ENCODE results near the gene TMEM222. TPM values are rescaled to one million over a fixed set of nuclear protein-coding genes. Genes with fewer than 3 reads are reported as not detected.

Gene TMEM222
- total RNA-seq, 1 donor = 31.4 TPM

DNA sequence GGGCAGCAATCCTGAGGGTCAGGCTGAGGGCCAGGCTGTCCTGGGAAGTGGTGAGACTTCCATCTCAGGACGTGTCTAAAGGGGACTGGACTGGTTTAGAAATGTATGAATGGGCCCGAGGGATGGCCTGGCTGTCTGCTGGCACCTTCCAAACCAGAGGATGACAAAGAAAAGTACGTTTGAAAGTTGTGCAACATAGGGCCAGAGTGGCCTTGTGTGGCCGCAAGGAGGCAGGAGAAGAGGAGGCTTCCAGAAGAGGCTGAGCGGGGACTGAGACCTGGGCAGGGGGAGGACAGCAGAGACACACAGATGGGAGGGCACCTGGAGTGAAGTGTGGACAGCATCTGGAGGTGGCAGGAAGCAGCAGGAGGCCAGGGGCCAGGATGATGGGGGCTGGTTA is 17.2 kb downstream of the TMEM222 start:
- no peak overlapping the region for H3K4me3 ChIP-seq (ENCODE audit: low read depth, low read length)
- DNase-seq (ENCODE audit: low read depth) = no peak
- TF ChIP-seq, protein P1, sequence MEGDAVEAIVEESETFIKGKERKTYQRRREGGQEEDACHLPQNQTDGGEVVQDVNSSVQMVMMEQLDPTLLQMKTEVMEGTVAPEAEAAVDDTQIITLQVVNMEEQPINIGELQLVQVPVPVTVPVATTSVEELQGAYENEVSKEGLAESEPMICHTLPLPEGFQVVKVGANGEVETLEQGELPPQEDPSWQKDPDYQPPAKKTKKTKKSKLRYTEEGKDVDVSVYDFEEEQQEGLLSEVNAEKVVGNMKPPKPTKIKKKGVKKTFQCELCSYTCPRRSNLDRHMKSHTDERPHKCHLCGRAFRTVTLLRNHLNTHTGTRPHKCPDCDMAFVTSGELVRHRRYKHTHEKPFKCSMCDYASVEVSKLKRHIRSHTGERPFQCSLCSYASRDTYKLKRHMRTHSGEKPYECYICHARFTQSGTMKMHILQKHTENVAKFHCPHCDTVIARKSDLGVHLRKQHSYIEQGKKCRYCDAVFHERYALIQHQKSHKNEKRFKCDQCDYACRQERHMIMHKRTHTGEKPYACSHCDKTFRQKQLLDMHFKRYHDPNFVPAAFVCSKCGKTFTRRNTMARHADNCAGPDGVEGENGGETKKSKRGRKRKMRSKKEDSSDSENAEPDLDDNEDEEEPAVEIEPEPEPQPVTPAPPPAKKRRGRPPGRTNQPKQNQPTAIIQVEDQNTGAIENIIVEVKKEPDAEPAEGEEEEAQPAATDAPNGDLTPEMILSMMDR (IDR thresholded peaks at IDR 0.05; ENCODE audit: insufficient read depth, low read length) = no peak

DNA sequence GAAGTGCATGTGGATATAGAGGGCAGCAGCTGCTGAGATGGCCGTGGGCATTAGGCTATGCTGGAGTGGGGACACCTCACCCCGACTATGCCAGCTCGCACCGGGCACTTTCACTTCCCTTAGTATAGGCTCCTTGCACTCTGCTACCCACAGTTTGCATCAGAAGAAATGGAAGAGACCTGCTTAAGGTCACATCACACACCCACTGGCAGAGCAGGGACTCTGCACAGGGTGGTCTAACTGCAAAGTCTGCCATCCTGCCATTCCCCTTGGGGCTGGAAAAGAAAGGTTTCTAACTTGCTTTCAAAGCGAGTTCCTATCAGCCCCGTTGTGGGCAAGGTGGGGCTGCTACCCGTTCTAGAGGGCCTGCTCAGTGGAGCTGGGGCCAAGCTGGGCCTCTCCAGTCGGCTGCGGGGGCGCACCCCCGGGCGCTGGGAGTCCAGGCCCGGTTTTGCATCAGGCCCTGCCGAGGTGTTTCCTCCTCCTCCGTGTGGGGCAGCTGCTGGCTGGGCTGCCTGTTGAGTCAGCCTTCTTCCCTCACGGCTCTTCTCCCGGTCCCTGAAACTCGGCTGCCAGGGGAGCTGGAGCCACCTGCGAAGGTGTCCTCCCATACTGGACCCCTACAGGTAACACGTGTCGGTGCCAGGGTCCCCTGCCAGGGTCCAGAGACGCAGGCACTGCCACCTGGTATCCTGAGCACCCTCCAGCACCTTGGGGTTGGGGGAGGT is 19.7 kb downstream of the TMEM222 start, which contains the start of gene SYTL1:
Gene SYTL1 (plus strand): TSS at position 498 of the 728 bp plus-strand sequence. CDS start 3,313 bp downstream, outside the sequence.
- TF ChIP-seq, protein P1 (IDR thresholded peaks at IDR 0.05; ENCODE audit: insufficient read depth, low read length) = no peak
- peak; percentile 44 for DNase-seq (ENCODE audit: low read depth)
- H3K4me3 ChIP-seq (ENCODE audit: low read depth, low read length) = no peak within 1 kb of the TSS

DNA sequence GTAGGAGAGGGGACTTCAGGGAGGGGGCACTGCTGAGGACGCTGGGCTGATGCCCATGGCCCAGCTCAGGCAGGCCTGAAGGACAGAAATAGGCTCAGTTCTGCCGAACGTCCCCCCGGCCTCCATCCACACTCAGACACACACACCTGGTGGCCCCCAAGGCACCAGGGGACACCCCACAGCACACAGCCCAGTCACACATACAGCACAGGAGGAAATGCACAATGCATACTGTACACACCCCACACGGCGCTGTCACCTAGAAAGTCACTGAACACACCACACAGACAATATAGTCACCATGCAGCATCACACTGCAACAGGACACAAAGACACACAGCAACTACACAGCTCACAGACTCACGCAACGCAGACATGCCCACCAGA is 20.4 kb downstream of the TMEM222 start:
- no peak for DNase-seq (ENCODE audit: low read depth)
- TF ChIP-seq, protein P1 (IDR thresholded peaks at IDR 0.05; ENCODE audit: insufficient read depth, low read length) = no peak

DNA sequence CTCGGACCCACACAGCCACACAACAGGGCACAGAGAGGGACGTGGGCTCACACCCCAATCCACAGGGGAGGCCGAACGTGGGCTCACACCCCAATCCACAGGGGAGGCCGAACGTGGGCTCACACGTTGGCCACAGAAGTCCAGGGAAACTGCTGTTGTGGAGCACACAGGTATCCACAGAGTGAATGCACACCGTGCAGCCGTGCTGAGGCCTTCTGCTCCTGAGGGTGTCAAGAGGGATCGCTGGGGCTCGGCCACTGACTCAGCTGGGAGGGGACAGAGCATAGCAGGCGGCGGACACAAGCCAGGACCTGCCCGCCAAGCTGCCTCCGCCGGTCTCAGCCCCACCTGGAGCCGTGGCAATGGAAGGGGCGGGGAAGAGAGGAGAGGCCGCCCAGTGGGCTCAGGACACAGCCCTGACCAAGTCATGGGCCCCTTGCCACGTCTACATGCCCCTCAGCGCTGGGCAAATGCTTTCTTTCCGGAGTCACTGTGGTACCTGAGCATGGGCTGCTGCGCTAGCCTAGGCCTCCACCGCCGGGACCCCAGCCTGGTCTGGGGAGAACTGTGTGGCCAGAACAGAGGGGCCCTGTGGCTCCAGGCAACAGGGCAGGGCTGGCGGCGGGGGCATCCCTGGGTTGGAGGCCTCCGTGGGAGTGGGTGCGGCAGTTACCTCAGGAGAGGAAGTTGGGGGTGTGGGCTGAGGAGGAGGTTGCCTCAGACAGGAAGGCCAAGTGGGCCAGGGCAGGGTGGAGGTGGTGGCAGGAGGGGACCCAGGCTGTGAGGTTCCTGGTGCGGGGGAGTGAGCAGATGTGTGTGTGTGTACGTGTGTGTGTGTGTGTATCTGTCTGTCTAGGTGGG is 21.0 kb downstream of the TMEM222 start:
- DNase-seq (ENCODE audit: low read depth) = no peak
- no peak overlapping the region for H3K4me3 ChIP-seq (ENCODE audit: low read depth, low read length)
- TF ChIP-seq, protein P1 (IDR thresholded peaks at IDR 0.05; ENCODE audit: insufficient read depth, low read length) = no peak

More for the DNA sequence above, 20.4 kb downstream of the TMEM222 start:
- no peak overlapping the region for H3K4me3 ChIP-seq (ENCODE audit: low read depth, low read length)

DNA sequence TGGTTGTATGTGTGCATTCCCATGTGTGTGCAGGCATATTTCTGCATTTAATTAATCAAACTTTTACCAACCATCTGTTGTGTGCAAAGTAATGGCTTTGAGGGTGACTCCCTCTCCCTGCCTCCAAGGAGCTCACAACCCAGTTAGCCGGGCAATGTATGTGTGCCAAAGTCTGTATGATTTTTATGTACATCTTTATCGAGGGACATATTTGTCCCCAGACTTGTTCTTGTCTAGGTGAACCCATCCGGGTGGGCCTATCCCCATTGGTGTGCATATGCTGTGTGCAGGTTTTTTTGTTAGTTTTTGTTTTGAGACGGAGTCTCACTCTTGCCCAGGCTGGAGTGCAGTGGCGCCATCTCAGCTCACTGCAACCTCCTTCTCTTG is 21.7 kb downstream of the TMEM222 start:
- TF ChIP-seq, protein P1 (IDR thresholded peaks at IDR 0.05; ENCODE audit: insufficient read depth, low read length) = no peak
- no peak overlapping the region for H3K4me3 ChIP-seq (ENCODE audit: low read depth, low read length)
- DNase-seq (ENCODE audit: low read depth) = no peak

DNA sequence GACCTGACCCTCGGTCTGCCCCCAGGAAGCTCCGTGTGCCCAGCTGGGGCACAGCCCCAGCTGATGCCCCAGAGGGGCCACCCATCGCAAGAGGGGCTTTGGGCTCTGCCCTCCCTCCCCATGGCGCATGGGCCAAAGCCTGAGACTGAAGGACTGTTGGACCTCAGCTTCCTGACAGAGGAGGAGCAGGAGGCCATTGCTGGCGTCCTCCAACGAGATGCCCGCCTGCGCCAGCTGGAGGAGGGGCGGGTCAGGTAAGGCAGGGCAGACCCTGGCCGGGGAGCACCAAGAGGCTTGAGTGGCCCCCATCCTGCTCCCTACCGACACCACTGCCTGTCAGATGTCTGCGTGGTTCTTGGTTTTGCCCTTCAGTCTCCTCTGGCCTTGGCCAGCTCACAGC is 23.3 kb downstream of the TMEM222 start:
- no peak for DNase-seq (ENCODE audit: low read depth)
- TF ChIP-seq, protein P1 (IDR thresholded peaks at IDR 0.05; ENCODE audit: insufficient read depth, low read length) = no peak
- no peak overlapping the region for H3K4me3 ChIP-seq (ENCODE audit: low read depth, low read length)
